ENCODE results near the gene UBL7.
"Not testable (repeated sequence)": the region's sequence is repeated elsewhere in the genome, so short reads cannot be mapped to it uniquely, and the experiment has no call there.

Gene UBL7

GRCh38 chr15:74463634-74464033 is 2.7 kb upstream of the UBL7 start:
- no peak for DNase-seq

GRCh38 chr15:74461847-74462511 is 1.0 kb upstream of the UBL7 start:
- no peak for DNase-seq

GRCh38 chr15:74460298-74460697 is 662 bp downstream of the UBL7 start:
- DNase-seq = no peak

- DNase-seq = not testable (repeated sequence)
Measured at GRCh38 chr15:74459798-74460197, 1.2 kb downstream of the UBL7 start.

- no peak for DNase-seq
Measured at GRCh38 chr15:74458473-74458872, 2.5 kb downstream of the UBL7 start.

- not testable (repeated sequence) for DNase-seq
Measured at GRCh38 chr15:74457036-74457435, 3.9 kb downstream of the UBL7 start.

- DNase-seq = no peak
Measured at GRCh38 chr15:74454764-74455500, 6.0 kb downstream of the UBL7 start.

GRCh38 chr15:74453925-74454763 is 6.8 kb downstream of the UBL7 start:
- DNase-seq = no peak

- no peak for DNase-seq
Measured at GRCh38 chr15:74451861-74452835, 8.8 kb downstream of the UBL7 start.

GRCh38 chr15:74451322-74451721 is 9.6 kb downstream of the UBL7 start:
- no peak for DNase-seq

- DNase-seq = no peak
Measured at GRCh38 chr15:74449643-74450205, 11.2 kb downstream of the UBL7 start.

GRCh38 chr15:74449095-74449494 is 11.9 kb downstream of the UBL7 start:
- DNase-seq = no peak

GRCh38 chr15:74445816-74446763 is 14.9 kb downstream of the UBL7 start:
- DNase-seq = no peak

GRCh38 chr15:74444106-74445062 is 16.6 kb downstream of the UBL7 start:
- no peak for DNase-seq

- no peak for DNase-seq
Measured at GRCh38 chr15:74443100-74443909, 17.7 kb downstream of the UBL7 start.

- no peak for DNase-seq
Measured at GRCh38 chr15:74442604-74443003, 18.4 kb downstream of the UBL7 start.

GRCh38 chr15:74442063-74442462 is 18.9 kb downstream of the UBL7 start:
- no peak for DNase-seq

- DNase-seq = no peak
Measured at GRCh38 chr15:74441248-74441941, 19.6 kb downstream of the UBL7 start.

All from NCI-H2171 treated with DMSO at 0.1 percent for 48 hours (cell line).